ENCODE results near the gene ZRANB3.

DNA sequence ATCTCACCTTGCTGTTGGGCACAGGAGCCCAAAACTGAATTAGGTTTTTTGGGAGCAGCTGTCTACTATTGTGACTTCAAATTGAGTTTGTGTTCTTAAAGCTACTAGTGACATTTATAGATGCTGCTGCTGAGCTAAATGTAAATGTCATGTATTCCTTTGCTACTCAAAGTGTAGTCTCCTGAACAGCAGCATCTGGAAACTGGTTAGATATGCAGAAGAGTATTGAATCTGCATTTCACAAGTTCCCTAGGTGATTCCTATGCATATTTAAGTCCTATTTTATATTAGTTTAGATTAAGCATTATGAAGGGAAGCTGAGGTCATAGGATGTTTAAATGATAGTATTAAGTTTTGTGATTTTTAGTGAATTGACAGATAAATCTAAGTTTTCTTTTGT, 411.4 kb downstream of the ZRANB3 start:
- TF ChIP-seq, protein P1, sequence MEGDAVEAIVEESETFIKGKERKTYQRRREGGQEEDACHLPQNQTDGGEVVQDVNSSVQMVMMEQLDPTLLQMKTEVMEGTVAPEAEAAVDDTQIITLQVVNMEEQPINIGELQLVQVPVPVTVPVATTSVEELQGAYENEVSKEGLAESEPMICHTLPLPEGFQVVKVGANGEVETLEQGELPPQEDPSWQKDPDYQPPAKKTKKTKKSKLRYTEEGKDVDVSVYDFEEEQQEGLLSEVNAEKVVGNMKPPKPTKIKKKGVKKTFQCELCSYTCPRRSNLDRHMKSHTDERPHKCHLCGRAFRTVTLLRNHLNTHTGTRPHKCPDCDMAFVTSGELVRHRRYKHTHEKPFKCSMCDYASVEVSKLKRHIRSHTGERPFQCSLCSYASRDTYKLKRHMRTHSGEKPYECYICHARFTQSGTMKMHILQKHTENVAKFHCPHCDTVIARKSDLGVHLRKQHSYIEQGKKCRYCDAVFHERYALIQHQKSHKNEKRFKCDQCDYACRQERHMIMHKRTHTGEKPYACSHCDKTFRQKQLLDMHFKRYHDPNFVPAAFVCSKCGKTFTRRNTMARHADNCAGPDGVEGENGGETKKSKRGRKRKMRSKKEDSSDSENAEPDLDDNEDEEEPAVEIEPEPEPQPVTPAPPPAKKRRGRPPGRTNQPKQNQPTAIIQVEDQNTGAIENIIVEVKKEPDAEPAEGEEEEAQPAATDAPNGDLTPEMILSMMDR (optimal IDR thresholded peaks at IDR 0.05 in 1 of 3, IDR thresholded peaks at IDR 0.05 in 1 of 3, conservative IDR thresholded peaks at IDR 0.05 in 1 of 3; ENCODE audit: extremely low read depth in 1 of 3, insufficient read depth in 2 of 3, low read length in 3 of 3), result no peak
- no peak for TF ChIP-seq EZH2 (IDR thresholded peaks at IDR 0.05; ENCODE audit: low read length)
